IPS-NIHi11 (cell line): ENCODE results near the gene FRMD4A.
A peak's percentile ranks its signal among the peaks of the same experiment; 100 is the strongest.
"Not testable (repeated sequence)": the region's sequence is repeated elsewhere in the genome, so short reads cannot be mapped to it uniquely, and the experiment has no call there.

ENCODE experiments used
- DNase-seq: peaks from one replicate; pipeline ENCODE4 v3.0.0; 2012; ENCODE audit warnings: mixed read lengths, low spot score

Gene FRMD4A

DNA sequence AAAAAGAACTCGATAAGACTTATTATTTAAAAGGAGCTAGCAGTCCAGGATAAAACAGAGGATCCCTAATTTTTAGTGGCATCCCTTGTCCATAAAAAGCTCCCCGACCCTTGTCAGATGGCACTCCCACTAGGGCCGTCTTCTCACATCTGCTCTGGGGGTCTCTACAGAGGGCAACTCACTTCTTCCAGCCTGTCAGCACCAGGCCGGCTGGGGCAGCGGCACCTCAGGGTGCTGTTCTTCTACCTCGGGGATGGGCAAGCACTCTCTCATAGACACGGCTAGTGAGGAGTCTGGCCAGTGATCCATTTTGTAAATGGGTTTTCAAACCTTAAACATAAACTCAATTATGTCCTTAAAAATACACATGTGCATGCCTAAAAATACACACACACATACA is 609.2 kb downstream of the FRMD4A start:
- no peak for DNase-seq

DNA sequence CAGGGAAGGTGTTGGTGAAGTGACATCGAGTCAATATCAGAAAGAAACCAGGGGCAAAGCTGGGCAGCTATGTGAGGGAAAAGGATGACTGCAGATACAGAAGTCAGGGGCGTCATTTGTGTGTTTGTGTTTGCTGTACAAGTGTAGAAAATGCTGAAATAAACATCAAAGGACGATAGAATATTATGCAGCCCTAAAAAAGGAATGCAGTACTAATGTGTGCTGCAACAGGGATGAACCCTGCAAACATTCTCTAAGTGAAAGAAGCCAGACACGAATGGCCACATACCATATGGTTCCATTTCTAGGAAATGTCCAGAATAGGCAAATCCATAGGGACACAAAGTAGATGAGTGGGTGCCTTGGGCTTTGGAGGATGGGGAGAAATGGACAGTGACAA is 610.0 kb downstream of the FRMD4A start:
- no peak for DNase-seq

DNA sequence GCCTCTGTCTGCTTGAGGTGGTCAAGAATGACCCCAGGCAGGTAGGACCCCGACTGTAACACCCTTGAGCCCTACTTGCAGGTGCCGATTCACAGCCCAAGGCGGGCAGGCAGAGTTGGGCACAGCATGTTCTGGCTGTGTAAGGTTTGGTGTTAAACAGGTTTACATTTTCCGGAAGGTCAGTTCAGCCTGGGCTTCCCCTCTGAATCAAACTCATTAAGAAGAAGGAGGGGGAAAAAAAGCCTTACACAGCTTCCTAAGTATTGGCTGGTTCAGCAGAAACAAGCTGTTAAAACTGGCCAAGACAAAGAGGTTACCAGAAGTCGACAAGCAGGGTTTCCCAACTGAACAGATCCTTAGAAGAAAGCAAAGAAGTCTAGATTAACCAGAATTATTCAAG is 611.3 kb downstream of the FRMD4A start:
- no peak for DNase-seq

DNA sequence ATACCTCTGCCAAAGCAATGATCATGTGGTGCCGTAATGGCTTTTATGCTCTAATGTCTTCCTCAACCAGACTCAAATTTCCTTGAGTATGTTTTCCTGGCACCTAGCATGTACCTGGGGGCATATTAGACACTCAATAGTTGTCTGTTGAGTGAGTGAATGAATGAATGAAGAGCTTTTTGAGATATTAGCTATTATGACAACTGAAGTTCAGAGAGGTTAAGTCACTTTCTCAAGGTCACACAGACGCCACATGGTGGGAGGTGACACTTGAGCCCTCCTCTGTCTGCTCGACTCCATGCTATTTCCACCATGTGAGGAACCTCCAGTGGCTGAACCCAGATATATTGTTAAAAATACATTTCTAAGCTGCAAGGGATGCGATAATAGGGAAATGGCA is 611.9 kb downstream of the FRMD4A start:
- DNase-seq: no peak

DNA sequence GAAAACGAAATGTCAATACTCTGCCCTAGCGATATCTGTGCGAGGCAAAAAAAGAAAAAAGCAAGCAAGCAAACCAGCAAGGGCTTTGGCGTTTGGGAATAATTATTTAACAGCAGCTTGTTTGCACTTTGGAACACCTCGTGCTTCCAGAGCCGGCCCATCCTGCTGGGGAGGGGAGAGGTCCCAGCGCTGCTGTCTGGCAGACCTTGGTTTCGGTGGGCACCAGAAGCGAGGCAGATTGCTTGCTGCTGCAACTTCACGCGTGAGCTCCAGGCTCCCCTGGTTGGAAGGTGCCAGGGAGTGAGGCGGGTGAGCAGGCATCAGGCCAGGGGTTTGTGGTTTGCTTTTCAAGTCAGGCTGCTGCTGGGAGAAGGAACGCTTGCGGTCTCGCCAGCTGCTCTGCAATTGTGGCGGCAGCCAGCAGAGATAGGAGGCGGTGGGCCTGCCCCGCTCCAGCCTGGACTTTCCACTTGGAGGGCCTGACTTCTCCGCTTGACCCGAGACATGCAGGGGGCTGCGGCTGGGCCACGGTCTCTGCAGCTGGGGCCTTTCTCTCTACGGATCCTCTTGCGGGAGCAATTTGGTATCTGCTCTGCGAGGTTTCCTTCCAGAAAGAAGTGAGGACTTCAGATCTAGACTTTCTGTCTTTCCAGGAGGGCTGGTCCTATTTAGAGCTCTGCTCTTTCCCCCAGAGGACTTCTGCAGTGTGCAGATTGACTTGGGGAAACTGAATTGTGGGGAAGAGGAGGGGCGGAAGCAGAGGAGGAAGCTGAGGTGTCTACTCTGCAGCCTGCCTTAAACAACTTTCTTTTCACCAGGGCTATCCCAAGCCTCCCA is 612.6 kb downstream of the FRMD4A start:
- DNase-seq: peak; percentile 33

DNA sequence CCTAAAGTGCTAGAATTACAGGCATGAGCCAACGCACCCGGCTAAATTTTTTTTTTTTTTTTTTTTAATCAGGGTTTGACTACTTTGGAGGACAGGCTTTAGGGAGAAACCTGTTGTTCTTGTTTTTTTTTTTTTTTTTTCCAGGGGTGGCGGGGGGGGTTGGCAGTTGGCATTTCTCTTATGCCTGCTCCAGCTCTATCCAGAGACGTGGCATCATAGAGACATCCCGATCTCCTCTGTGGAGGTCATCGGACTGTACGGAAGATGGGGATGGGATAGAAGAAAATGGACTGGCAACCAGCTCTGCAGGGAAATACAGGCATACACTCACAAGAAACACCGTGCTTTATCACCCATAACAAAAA is 613.2 kb downstream of the FRMD4A start:
- no peak for DNase-seq

DNA sequence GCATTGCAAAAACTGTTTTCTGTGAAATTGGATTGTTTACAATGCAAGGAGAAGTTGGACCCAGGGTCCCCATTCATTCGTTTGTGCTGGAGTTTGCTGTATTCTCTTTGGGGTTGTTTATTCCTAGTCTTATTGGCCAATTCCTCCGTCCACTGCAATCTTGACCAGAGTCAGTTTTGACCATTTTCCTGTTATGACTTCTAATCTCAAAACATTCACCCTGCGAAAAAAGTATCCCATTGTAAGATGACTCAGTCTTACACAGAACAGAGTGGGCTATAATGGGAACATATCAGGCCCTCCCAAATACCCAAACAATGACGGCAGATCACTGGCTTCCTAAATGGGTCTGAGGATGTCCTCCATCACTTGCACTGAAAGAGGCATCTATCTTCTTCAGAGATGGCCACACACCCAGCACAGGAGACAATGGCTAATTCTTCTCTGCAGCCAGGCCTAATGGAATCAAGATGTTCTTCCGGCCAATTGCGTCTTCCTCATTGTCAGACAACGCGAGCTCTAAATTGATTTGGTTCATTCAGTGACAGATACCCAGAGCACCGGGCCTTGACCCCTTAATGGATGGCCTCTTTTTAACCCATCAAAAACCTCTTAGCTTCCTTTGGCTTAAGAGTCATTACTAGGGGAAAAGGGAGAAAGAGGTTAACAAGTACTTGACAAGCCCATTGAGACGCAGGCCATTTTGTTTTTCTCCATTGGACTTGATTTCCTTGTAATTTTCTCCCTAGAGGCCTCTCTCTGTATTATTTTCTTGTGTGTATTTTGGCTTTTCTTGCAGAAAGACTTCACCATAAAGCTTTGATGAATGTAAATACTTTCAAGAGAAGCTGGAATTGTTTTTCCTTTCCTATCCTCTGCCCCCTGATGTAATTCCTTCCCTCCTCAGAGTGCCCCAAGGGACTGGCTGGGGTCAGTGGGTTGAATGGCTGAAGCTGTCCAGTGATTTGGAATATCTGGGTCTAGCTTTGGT is 614.3 kb downstream of the FRMD4A start:
- DNase-seq: no peak

DNA sequence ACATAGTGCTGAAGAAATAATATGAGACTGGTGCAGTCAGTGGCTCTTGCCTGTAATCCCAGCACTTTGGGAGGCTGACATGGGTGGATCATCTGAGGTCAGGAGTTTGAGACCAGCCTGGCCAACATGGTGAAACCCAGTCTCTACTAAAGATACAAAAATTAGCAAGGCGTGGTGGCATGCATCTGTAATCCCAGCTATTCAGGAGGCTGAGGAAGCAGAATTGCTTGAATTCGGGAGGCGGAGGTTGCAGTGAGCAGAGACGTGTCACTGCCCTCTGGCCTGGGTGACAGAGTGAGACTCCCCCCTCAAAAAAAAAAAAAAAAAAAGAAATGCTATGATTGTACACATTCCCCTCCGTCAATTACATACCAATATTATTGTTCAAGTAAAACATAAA is 615.1 kb downstream of the FRMD4A start:
- DNase-seq: not testable (repeated sequence)

DNA sequence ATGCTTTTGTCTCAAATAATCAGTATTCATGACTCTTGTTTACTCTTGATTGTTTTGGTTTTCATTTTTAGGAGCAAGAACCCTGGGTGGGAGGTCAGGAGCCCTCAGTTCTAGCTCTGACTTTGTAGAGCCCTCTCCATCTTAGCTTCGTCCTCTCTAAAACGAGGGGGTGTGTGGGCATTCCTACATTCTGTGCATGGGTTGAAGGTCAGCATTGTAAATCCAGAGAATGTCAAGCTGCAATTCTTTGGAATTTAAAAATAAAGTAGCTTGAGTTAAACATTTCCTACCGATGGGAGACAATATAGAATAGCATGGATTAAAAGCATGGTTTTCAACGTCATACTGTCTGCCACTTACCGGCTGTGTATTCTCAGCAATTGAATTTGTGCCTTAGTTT is 615.6 kb downstream of the FRMD4A start:
- DNase-seq: no peak

DNA sequence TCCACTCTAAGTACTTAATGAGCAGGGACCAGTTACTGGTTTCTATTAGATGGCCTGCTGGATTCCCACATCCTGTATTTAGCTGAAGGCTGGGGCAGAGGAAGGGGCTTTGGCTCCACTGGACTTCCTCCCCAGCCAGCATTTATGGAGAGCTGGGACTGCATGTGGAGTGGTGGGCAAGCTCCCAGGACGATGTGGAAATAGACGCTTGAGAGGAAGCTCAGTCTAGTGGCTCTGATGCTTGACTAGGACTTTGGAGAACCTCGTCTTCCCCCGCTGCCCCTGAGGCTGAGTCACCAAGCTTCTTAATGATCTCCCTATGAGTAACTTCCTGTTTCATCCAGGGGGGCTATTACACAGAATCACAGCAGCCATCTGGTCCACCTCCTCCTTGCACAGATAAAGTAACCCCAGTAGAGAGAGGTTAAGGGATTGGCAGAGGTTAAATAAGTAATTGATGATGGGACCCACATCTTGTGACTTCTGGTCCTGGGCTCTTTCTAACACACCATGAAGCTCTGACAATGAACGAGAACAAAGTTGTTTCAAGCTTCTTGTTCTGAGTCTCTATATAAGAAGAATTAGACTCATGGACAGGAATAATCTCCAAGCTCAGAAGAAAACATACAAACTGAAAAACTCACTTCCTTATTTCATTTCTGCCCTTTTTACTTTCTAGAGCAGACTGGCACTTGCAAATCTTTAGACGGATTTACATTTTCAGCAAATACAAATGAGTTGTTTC is 617.7 kb downstream of the FRMD4A start:
- DNase-seq: no peak

DNA sequence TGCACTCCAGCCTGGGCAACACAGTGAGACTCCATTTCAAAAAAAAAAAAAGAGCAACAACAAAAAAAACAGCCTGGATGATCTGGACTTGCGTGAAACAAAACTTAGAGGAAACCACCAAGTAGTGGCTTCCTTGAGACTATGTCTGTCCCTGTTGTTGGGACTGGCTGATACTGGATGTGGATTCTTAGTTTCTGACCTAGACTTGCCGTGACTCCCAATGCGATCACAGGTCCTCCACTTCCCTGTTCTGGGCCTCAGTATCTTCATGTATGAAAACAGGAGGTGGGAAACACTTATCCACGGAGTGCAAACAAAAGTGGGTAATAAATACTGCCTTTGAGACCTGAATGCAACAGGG is 618.3 kb downstream of the FRMD4A start:
- no peak for DNase-seq

DNA sequence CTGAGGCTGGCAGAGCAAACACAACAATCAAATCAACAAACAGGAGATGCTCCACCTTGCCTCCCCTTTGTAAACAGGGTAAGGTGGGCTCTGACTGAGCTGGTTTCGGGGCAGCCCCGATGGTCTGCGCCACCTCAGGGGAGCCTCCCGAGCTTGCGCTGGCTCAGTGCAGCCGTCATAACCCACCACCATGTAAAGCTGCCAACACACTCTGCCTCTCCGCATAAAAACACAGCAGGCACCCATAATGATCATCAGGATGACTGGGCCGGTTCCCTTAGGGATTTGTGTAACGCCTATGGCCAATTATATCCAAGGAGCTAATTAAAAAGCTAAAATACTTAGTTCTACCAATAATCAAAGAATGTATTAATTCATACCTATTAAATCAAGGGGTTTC is 619.4 kb downstream of the FRMD4A start:
- no peak for DNase-seq

DNA sequence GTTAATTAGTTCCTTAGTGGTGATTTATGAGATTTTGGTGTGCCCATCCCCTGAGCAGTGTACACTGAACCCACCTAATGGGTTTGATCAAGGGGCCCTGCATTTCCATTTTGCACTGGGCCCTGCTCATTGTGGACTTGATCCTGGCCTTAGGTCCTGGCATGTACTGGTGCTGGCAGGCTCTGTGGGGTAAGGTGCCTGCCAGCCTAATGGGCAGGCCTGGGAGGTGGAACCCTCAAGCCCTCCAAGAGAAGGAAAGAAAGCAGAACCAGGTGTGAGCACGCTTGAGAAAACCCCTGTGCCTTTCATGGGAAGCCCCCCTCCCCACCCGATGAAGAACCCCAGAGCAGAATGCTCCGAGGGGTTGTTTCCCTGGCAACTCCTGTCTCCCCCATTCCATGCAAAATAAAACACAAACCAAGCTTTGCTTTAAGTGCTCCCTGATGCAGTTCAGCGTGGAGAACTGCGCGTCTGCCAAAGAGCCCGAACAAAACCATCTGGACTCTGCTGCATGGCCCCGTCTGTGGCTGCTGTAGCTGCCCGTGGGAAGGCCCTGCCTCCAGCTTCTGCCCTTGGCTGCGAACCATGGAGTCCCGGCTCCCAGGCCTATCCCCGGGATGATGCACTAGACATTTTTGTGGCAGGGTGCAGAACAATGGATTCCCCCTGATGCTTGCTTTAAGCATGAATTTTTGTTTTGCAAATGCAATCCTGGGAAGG is 620.6 kb downstream of the FRMD4A start:
- DNase-seq: no peak

DNA sequence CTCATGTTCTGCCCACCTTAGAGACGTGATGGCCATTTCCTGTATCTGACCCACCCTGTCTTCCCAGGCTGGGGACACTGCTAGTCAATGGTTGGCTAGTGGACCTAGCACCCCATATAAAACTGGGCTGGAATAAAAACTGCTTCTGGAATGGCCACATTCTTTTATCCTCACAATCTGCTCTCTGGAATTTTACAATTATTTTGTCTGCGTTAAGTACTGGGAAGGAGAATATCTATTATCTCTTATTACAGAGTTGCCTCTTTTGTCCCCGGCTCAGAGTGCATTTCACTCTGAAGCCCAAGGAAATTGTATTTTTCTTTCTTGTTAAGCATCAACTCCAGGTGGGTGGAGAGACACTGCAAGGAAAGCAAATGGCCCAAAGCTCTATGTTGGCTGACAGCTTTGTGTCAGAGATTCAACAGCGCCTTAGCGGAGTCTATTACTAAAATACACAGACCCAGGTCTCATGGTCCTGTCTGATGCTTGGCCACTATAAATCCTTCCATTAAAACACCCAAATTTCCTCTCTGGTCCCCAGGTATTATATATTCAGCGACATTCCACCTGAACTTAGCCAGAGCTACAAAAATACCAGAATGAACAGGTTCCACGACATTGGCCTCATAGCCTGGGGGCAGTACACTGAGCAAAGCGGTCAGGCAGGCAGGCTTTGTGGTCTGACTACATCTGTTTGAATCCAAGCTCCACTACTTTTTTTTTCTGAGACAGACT is 622.3 kb downstream of the FRMD4A start:
- no peak for DNase-seq

DNA sequence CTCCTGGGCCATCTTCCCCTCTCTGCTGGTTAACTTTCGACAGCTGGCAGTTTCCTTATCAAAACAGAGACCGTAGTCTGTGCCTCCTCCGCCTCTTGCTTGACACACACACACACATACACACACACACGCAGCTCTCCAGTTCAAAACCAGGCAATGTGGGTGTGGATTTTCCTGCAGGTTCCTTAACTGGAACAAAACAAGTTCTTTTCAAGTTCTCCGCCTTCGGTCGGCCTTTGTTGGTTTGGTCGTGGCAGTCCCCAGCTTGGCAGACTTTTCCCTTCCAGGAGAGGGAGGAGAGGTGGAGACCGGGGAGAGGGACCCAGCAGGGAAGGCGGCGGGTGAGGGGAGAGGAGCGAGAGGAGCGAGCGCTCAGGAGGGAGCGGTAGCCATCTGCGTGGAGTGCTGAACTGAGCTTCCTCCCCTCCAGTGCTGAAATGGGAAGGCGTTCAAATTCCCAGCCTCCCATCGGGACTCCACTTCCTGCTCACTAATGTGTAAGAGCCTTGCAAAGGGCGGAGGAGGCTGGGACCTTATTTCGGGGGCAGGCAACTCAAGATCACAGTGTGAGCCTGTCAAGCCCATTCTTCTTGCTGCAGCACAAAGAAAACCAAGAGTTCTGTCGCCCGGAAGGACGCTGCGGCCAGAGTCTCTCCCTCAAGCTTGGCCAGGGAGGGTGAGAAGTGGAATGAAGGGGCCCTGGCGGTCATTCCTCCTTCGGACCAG is 623.4 kb downstream of the FRMD4A start:
- peak; percentile 83 for DNase-seq

DNA sequence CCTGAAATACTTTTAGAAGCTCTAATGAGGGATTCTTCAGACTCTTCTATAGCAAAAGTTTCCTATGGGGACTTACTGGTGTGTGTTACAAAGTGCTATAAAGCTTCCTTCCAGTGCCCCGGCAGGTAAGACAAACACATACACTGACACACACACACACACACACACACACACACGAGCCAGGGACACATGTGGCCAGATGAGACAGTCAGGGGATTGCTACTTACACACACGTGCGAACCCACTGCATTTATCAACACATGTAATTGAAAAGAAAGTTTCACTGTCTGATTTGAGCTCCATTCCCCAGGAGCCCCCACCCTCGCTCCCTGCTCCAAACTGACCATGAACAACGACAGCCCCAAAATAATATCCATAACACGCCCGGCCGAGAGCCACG is 624.1 kb downstream of the FRMD4A start:
- DNase-seq: no peak

DNA sequence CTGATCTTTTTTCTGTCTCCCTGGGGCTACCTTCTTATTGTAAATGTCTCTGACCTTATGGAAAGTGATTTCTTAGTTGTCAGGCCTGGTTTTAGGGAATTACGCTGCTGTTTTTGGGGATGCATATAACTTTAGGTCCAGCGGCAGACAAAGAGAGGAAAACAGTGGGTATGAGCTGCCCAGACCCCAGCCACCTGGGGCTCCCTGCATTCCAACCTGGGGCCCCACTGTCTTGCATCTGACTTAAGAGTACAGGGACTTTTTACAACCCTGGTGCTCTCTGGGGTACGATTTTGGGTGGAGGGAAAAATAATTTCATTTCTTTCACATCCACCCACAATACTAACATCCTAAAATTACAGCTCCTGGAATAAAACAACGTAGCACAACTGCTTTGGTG is 624.5 kb downstream of the FRMD4A start:
- DNase-seq: peak; percentile 34

DNA sequence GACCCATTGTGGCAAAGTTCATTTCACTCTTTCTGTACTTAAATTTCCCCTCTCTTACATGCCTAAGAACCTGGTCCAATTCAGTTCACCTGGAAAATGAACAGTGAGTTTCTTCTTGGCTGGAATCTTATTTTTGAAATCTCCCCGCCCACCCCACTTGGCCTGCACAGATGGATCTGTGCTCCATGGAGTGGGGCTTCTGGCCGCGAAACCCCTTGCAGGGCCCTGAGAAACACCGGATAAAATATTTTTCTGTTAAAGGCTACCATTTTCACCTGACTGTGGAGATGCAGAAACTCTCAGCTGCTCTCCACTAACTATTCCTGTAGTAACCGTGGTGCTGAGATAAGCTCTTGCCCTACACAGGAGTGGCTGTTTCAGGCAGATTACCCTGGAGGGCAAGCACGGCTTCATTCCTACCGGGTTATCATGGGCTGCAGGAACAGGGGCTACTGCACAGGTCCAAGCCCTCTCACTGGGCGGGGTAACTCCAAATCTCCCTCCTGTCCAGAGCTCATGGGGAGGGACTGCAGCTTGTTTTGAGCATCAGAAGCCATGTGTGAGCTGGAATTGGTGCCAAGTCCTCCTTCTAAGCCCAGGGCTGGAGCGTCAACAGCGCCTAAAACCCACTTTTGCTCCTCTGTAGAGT is 625.1 kb downstream of the FRMD4A start:
- no peak for DNase-seq

DNA sequence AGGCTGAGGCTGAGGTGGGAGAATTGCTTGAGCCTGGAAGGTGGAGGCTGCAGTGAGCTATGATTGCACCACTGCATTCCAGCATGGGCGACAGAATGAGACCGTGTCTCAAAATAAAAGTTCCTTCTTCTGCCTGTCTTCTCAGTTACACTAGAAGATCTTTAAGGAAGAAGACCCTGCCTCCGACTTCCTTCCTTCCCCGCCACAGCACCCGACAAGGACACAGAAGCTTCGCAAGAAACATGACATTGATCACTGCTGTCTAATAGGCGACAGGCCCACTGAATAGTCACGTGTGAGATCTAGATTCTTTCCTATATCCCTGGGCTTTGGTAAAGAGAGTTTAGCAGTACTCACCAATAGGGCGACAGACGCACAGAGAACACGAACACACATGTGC is 625.8 kb downstream of the FRMD4A start:
- DNase-seq: no peak

DNA sequence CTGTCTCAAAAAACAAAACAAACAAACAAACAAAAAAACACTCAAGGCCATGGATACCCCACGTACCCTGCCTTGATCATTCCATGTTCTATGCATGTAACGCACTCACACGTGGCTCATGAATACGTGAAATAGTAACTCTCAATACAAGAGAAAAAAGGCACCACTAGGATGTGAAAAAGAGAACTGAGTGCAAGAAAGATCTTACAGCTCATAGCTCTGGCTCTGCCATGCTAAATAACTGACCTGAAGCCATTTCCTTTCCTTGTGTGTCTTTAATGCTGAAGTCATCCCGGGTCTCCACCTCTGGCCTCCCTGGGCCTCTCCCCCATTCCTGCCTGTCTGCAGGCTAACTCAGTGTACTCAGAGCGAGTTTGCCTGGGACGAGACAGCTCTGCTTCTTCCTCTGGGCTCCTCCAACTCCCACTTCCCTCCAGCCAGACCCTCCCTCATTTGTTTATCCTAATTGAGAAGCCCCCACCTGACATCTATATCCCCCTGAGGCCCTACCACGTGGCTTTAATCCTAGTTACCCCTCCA is 626.7 kb downstream of the FRMD4A start:
- no peak for DNase-seq
